ENCODE measurements around the gene PCSK5. TPM values are rescaled to one million over a fixed set of nuclear protein-coding genes. Genes with fewer than 3 reads are reported as not detected.

Gene PCSK5
- total and polyA plus RNA-seq, 2 of the 8 experiments (the other 6 are each of a cell fraction or from before 2014, with no cell fraction given) = 5.5 to 10.7 TPM

DNA sequence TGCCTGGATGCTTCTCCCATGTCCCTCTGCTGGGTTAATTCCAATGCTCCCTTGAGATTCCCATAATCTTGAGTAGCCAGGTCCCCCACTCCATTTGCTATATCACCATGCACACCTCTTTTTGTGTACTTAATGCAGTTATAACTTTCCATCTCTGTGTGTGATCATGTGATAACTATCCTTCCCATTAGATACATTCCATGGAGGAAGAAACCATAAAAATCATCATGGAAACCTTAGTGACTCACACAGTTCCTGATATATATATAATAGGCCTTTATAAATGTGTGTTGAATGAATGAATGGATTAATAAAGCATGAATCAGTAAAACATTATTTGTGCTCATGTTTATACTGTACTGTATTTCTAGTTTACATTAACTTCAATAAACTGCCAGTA is 104.6 kb downstream of the PCSK5 start:
- H3K23me2 ChIP-seq (ENCODE audit: low read depth, low read length) = no peaks in the 10 kb centered on the region
- H4K20me1 ChIP-seq (replicated peaks in 1 of 2; ENCODE audit: control insufficient read depth in 1 of 2, insufficient read depth in 2 of 2, low read length in 2 of 2) = no peaks in the 10 kb centered on the region
- H2BK5ac ChIP-seq (ENCODE audit: low read depth, low read length) = no peak overlapping the region
- no peak overlapping the region for H2AFZ ChIP-seq (ENCODE audit: low read length)
- no peak overlapping the region for H2BK15ac ChIP-seq (ENCODE audit: low read length)
- no peaks in the 10 kb centered on the region; a peak in 1 of 8 replicates for H3K36me3 ChIP-seq (ENCODE audit: control insufficient read depth in 2 of 4, insufficient read depth in 4 of 4, low read length in 3 of 4)
- no peak overlapping the region for H2AK5ac ChIP-seq (ENCODE audit: low read depth, low read length)
- no peaks in the 10 kb centered on the region for H3K4me1 ChIP-seq (replicated peaks in 1 of 4; ENCODE audit: control insufficient read depth in 3 of 4, insufficient read depth in 4 of 4, low read length in 3 of 4)
- H3K4me3 ChIP-seq (ENCODE audit: extremely low read depth in 1 of 4, insufficient read depth in 2 of 4, low read depth in 3 of 4, low read length in 4 of 4) = no peak overlapping the region
- H3K14ac ChIP-seq (ENCODE audit: insufficient read length) = no peak overlapping the region
- POLR2A ChIA-PET (ENCODE audit: partially characterized antibody) = no interaction called here
- no peak for DNase-seq (ENCODE audit: low read depth in 1 of 2, low spot score in 2 of 2)
- no peak overlapping the region for H3K9ac ChIP-seq (replicated peaks in 1 of 4; ENCODE audit: extremely low read depth in 1 of 4, low read depth in 3 of 4, low read length in 3 of 4)
- H2BK120ac ChIP-seq (replicated peaks; ENCODE audit: low read depth, low read length) = no peak overlapping the region
- no peak overlapping the region for H3K56ac ChIP-seq (replicated peaks; ENCODE audit: insufficient read length, low read depth, low read length)
- no peak for TF ChIP-seq RFX5 (IDR thresholded peaks at IDR 0.05; ENCODE audit: borderline replicate concordance, low read depth, low read length)
- no peak for TF ChIP-seq MAFK (IDR thresholded peaks at IDR 0.05; ENCODE audit: low read depth, low read length)
- no peak overlapping the region for H2BK12ac ChIP-seq (ENCODE audit: low read depth, low read length)
- H3K79me2 ChIP-seq (ENCODE audit: control insufficient read depth in 1 of 2, insufficient read depth in 2 of 2, low read length in 2 of 2) = no peaks in the 10 kb centered on the region; a peak in 2 of 4 replicates
- no peak overlapping the region for H3K23ac ChIP-seq (ENCODE audit: insufficient read length)
- no peak overlapping the region for H2BK20ac ChIP-seq (ENCODE audit: low read length)
- H3K4ac ChIP-seq (replicated peaks; ENCODE audit: insufficient read length, low read depth, low read length) = no peak overlapping the region
- H4K8ac ChIP-seq (ENCODE audit: extremely low read depth, insufficient read depth, low read length) = no peak overlapping the region
- H3K9me3 ChIP-seq (ENCODE audit: insufficient read depth in 2 of 2, low read depth in 1 of 2, low read length in 1 of 2) = no peaks in the 10 kb centered on the region
- CTCF ChIA-PET (ENCODE audit: partially characterized antibody) = no interaction called here
- H3K27me3 ChIP-seq (replicated peaks in 1 of 4; ENCODE audit: control insufficient read depth in 3 of 4, extremely low read depth in 1 of 4, insufficient read depth in 3 of 4, low read length in 3 of 4) = no peaks in the 10 kb centered on the region
- no peak overlapping the region for H4K5ac ChIP-seq (ENCODE audit: insufficient read length, low read depth, low read length)
- H3K18ac ChIP-seq (ENCODE audit: extremely low read depth, low read length) = no peak overlapping the region
- no peak overlapping the region for H3K27ac ChIP-seq (ENCODE audit: low read depth, low read length)
- no peak overlapping the region for H3K4me2 ChIP-seq (ENCODE audit: insufficient read depth in 1 of 2, low read depth in 2 of 2, low read length in 2 of 2)
- no peak for FAIRE-seq
- H4K91ac ChIP-seq (replicated peaks; ENCODE audit: insufficient read length, low read length) = no peak overlapping the region
- no peaks in the 10 kb centered on the region for H3K79me1 ChIP-seq (ENCODE audit: low read depth, low read length)
